K562 (cell line): ENCODE measurements around the gene TEDC1. TPM values are rescaled to one million over a fixed set of nuclear protein-coding genes. Genes with fewer than 3 reads are reported as not detected.

Experiments
- ELF1 ChIP-seq: fragments of 200-800 bp; sonication (Bioruptor generic); IDR thresholded peaks from 2 replicates; pipeline ENCODE4 v1.6.1; 2016; ENCODE audit warnings: missing genetic modification characterization, missing compliant biosample characterization
- FOXM1 ChIP-seq, 2 experiments: fragments of 450-650 bp in 1 of 2; sonication (generic) in 1 of 2; formaldehyde crosslinking in 1 of 2; IDR thresholded peaks; 2 replicates each; pipeline versions ENCODE4 v1.6.1 to v1.9.0; 2017 to 2022; ENCODE audit warnings: low read depth in 2 of 2, mild to moderate bottlenecking in 2 of 2, missing genetic modification reagents in 1 of 2, moderate library complexity in 1 of 2
- FOXP4 ChIP-seq: sonication (generic); formaldehyde crosslinking; IDR thresholded peaks from 2 replicates; pipeline ENCODE4 v1.8.0; 2022; ENCODE audit warnings: mild to moderate bottlenecking, missing genetic modification reagents, borderline replicate concordance
- LARP7 ChIP-seq: fragments of 450-650 bp; IDR thresholded peaks from 2 replicates; pipeline ENCODE4 v1.6.1; 2016
- MTA3 ChIP-seq: fragments of 450-650 bp; formaldehyde crosslinking; IDR thresholded peaks from 2 replicates; pipeline ENCODE4 v1.6.1; 2017; ENCODE audit warnings: mild to moderate bottlenecking, borderline replicate concordance
- STAT6 ChIP-seq: sonication (generic); formaldehyde crosslinking; IDR thresholded peaks from 2 replicates; pipeline ENCODE4 v1.8.1; 2023; ENCODE audit warnings: mild to moderate bottlenecking, missing genetic modification reagents
- TSHZ1 ChIP-seq: fragments of 250-450 bp; sonication (Bioruptor Pico); IDR thresholded peaks from 2 replicates; pipeline ENCODE4 v1.4.0; 2020; ENCODE audit warnings: mild to moderate bottlenecking, moderate library complexity
- XRCC5 ChIP-seq: fragments of 200-400 bp; formaldehyde crosslinking; IDR thresholded peaks from 2 replicates; pipeline ENCODE4 v1.6.1; 2017; ENCODE audit warnings: low read depth, mild to moderate bottlenecking, low read length
- ZNF57 ChIP-seq: fragments of 450-650 bp; formaldehyde crosslinking; IDR thresholded peaks from 2 replicates; pipeline ENCODE4 v1.4.0; 2020; ENCODE audit warnings: mild to moderate bottlenecking, moderate library complexity
- polyA plus RNA-seq, 8 experiments: library from polyadenylated mRNA; depleted of rRNA in 4 of 8; stranded (reverse) in 5 of 8; unstranded in 3 of 8; fragments of >200 nt; fragmentation: Nextera tagmentation in 2 of 8; fragmentation: Illumina TruSeq in 1 of 8; extraction: Ambion mirVana in 2 of 8; extraction: Trizol in 1 of 8; gene quantifications; 2 replicates each; pipeline versions ENCODE4 v1.2.1 to v1.2.3, GENCODE V29; 2011 to 2014; ENCODE audit warnings: inconsistent platforms in 1 of 8, missing spikeins in 1 of 8
- total RNA-seq, 7 experiments: library from RNA; depleted of rRNA in 6 of 7; stranded (reverse); fragments of >200 nt in 6 of 7; fragmentation: Illumina TruSeq in 2 of 7; extraction: Trizol in 2 of 7; gene quantifications; 2 replicates each; pipeline versions ENCODE4 v1.2.1 to v1.2.3, GENCODE V29; 2011 to 2021; ENCODE audit warnings: low replicate concordance in 1 of 7

TEDC1 gene
- total and polyA plus RNA-seq, 9 of the 15 experiments (the other 6 are each of a cell fraction or from before 2014, with no cell fraction given) = 0.21 to 28.3 (median 5.9) TPM

- no peak for TF ChIP-seq TSHZ1 (CRISPR knock-in tag)
- TF ChIP-seq XRCC5 = peak; percentile 97
- peak; percentile 71; the same call in 1 of the 2 replicates for TF ChIP-seq MTA3
- 0 out of 2 replicates have a peak, but pooled peaks have one; percentile 25 for TF ChIP-seq STAT6 (CRISPR knock-in tag)
- no peak for TF ChIP-seq ZNF57
- 0 out of 2 replicates have a peak, but pooled peaks have one; percentile 23 for TF ChIP-seq ELF1 (tag)
- 0 out of 2 replicates have a peak, but pooled peaks have one; percentile 43 for TF ChIP-seq FOXP4
- TF ChIP-seq FOXM1 (IDR thresholded peaks at IDR 0.05; ENCODE audit: low read depth) = no peak
- TF ChIP-seq FOXM1 (CRISPR knock-in tag; IDR thresholded peaks at IDR 0.05; ENCODE audit: low read depth) = no peak
- 0 out of 2 replicates have a peak, but pooled peaks have one; percentile 31 for TF ChIP-seq LARP7
These were observed 9.9 kb upstream of the TEDC1 start (continued) for GRCh38 chr14:105480807-105481801.
